ENCODE measurements around the gene IL2RG.

IL2RG gene

DNA sequence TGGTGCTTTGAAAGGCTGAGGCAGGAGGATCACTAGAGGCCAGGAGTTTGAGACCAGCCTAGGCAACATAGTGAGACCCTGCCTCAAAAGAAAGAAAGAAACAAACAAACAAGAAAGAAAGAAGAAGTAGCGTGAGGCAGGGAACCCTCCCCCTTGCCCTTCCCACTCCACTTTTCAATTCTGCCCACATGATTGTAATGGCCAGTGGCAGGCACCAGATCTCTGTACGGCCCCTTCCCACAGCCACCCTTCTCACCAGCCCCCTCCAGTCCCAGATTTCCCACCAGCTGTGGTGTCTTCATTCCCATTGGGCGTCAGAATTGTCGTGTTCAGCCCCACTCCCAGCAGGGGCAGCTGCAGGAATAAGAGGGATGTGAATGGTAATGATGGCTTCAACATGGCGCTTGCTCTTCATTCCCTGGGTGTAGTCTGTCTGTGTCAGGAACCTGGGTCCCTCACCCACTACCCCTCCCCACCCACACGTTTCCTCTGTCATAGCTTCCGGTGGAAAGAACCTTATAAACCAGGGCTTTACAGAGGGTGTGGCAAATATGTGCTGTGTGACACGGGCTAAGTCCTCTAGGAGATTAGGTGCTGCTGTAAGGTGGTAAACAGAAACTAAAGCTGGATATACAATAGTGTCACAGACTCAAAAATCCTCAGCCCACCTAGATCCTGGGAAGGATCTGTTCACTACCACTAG is at the start of gene IL2RG:
Gene IL2RG (minus strand): TSS at position 437 of the 703 bp plus-strand sequence. CDS start 38 bp downstream, at position 399.
- peak; percentile 88 for DNase-seq (ENCODE audit: low spot score)

DNA sequence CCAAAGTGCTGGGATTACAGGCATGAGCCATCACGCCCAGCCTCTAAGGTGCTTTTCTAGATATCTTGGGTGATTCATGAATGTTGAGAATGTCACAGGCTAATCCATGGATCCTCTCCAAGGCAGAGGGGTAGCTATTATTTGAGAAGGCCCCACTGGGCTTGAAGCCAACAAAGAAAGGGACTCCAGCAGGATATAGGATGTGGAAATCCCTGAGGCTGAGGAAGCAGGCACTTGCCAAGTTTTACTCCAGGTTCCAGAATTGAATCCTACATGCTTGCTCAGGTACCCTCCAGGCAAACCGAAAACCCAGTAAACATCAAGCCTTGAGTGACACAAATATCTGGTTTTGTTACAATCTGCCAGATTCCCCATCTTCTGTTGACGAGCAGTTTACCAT is 49.1 kb upstream of the IL2RG start:
- no peak for DNase-seq (ENCODE audit: low spot score)

DNA sequence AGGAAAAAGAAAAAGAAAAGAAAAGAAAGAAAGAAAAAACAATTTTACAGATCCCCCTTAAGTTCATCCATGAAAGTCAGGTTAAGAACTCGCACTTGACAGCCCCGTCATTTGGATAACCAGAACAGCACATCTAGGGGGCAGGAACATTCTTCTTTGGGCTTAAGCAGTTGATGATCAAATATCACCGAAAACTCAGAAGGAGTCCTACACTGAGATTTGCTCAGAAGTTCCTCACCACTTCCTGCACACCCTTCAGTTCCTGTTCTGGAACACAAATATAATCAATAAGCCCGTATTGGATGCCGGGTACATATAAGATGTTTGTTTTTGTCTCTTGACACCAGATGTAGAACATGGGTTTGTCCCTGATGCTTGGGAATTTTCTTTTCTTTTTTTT is 48.0 kb upstream of the IL2RG start:
- no peak for DNase-seq (ENCODE audit: low spot score)

DNA sequence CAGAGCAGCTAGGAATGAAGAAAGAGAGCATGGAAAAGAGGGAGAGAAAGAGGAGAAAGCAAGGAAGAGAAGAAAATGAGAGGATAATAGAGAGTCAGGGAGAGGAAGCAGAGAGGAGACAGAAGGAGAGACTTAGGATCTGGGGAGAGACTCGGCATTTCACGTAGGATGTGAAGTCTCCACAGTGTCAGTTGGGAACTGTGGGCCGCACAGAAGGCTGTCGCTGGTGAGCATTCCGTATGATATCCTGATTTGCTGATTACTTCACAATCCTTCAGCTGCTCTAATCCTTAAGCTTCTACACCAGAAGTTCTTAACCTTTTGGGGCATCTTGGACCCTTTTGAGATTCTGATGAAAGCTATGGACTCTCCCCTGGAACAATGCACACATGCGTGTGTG is 47.2 kb upstream of the IL2RG start:
- no peak for DNase-seq (ENCODE audit: low spot score)

DNA sequence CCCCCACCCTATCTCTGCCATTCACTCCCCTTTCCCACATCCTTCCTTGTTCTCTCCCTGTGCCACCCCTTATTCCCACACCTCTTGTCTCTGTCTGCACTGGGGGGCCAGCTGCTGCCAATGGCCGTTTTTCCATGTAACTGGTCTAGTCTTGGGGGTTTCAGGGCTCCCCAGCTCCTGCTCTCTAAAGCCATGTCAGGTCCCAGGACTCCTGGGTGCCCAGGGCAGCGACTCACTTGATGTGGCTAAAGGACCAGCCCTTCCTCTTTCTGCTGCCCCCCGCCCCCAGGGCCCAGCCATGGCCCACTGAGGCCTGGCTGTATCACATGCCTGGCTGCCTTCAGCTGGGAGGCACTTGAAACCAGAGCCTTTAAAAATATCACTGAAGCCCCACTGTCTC is 43.3 kb upstream of the IL2RG start:
- DNase-seq (ENCODE audit: low spot score) = no peak

DNA sequence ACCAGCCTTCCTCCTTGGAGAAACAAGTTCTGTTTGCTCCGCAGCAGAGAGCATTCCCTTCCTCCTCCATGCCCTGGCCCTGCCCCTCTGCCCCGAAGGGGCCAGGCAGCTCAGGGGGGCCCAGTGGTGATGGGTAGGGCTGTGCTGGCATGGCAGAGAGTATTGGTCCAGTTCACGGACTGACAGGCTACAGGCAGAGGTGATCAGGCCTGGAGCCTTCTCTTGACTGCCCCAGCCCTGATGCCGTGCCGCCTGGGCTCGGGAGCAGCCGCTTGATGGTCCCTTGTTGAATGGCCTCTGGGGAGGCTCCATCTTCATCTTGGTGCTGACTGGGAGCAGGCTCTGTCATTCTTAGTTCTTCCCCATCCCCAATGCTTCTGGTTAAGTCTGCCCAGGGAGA is 42.8 kb upstream of the IL2RG start:
- no peak for DNase-seq (ENCODE audit: low spot score)

DNA sequence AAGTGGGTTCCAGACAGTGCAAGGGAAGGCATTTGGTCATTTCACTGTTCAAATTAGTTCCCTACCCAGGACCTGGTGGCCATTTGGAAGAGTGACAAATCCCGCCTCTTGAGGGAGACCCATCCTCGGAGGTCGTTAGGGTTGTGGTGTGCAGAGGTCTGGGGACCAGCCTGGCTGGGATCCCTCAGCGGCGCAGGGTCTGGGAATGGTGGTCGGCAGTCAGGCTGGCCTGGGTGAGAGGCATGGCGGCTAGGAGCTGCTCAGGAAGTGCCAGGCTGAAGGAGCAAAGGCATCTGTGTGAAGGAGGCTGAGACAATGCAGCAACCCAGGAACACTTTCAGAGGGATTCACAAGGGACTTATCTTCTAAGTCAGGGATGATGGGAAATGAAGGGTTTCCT is 40.0 kb upstream of the IL2RG start:
- DNase-seq (ENCODE audit: low spot score) = no peak

DNA sequence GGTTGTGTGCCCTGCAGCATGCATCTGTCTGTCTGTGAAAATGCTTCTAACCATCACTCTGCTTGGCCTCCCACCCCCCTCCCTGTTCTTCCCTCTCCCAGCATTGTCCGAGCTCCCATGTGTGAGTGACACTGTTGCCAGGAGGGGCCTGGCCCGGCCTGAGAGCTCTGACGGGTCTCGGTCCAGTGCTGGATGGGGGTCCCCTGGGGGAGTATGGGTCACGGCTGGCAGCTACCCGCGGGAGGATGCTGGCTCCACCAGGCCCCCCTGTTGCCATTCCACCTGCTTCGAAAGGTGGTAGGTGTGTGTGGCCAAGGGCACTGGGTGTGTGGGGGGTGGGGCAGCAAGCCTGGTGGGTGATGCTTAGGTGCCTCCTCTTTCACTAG is 36.9 kb upstream of the IL2RG start:
- no peak for DNase-seq (ENCODE audit: low spot score)

DNA sequence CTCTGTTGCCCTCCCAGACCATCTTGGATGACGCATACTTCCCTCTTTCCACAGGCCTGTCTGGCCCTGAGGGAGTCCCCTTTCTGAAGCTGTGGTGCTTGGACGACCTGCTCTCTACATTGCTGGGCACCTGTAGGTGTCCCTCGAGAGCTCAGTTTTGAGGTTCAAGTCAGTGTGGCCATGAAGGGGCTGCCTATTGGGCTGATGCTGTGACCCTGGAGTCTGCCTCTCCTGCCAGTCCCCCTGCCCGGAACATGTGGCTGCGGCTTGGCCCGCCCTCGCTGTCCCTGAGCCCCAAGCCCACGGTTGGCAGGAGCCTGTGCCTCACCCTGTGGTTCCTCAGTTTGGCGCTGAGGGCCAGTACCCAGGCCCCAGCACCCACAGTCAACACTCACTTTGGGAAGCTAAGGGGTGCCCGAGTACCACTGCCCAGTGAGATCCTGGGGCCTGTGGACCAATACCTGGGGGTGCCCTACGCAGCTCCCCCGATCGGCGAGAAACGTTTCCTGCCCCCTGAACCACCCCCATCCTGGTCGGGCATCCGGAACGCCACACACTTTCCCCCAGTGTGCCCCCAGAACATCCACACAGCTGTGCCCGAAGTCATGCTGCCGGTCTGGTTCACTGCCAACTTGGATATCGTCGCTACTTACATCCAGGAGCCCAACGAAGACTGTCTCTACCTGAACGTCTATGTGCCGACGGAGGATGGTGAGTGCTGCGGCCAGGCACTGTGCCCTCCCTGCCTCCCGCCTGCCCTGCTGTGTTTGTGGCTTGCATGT is 36.3 kb upstream of the IL2RG start:
- no peak for DNase-seq (ENCODE audit: low spot score)

DNA sequence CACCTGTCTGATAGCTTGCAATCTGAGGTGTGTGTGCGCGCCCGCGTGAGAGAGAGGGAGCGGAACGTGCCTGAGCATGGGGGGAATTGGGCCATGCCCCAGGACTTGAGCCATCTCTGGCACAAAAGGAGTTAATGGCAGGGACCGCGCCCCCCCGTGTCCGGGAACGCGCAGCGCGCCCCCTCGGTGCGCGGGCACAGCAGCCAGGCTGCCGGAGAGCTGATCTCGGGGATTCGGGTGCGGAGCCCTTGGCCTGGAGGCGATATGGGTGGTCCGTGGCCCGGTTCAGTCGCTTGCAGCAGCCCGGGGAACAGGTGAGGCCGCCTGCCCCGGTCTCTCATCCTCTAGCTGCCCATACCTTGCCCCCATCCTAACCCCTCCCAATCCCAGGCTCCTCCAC is 33.3 kb upstream of the IL2RG start, which contains the start of gene NLGN3:
Gene NLGN3 (plus strand): TSS at position 191 of the 400 bp plus-strand sequence. CDS start 2,909 bp downstream, outside the sequence.
- DNase-seq (ENCODE audit: low spot score) = no peak

DNA sequence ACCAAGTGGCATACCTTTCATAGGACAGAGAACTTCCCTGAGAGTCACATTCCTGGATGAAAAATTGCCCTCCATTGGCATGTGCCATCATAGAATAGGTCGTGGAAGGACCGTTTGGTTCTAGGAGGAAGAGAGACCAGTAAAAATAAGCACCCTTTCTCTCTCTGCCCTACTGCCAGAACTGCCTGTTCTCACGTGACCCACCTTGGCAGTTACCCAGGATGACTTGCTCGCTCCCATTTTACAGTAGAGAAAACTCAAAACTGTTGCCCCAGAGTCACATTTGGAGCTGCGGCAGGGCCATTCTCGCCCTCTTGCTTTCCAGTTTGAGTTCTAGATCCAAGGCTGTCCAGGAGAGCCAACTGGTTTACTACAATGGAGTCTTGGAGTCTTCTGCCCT is 32.1 kb upstream of the IL2RG start:
- no peak for DNase-seq (ENCODE audit: low spot score)

DNA sequence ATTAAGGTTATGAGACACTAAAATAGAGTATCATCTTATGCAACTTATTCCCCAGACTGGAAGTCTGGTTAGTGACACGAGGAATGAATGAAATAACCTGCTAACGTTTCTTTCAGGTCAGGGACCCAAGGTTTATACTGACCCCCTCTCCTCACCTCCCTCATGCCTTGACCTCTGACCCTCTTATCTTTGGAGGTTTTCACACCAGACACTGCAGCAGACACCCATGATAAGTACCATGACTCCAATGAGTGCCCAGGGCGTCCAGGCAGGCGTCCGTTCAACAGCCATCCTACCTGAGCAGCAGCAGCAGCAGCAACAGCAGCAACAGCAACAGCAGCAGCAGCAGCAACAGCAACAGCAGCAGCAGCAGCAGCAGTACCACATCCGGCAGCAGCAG is 29.1 kb upstream of the IL2RG start:
- no peak for DNase-seq (ENCODE audit: low spot score)

DNA sequence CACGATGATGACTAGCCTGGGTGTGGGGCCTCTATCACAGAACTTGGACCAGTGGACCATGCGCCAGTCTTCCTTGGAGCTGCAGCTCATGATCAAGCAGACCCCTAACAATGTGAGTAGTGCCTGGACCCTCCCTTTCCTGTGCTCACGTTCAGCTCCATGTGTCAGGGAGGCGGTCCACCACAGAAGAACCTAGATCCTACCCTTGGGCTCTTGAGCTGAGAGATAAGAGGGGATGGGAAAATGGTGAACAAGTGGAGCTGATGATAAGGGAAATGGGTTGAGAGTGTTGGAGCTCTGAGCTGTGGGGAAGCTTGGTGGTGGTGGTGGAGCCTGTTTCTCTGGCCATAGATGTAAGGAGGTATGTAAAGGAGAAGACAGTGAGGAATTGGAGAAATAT is 20.1 kb upstream of the IL2RG start:
- no peak for DNase-seq (ENCODE audit: low spot score)

DNA sequence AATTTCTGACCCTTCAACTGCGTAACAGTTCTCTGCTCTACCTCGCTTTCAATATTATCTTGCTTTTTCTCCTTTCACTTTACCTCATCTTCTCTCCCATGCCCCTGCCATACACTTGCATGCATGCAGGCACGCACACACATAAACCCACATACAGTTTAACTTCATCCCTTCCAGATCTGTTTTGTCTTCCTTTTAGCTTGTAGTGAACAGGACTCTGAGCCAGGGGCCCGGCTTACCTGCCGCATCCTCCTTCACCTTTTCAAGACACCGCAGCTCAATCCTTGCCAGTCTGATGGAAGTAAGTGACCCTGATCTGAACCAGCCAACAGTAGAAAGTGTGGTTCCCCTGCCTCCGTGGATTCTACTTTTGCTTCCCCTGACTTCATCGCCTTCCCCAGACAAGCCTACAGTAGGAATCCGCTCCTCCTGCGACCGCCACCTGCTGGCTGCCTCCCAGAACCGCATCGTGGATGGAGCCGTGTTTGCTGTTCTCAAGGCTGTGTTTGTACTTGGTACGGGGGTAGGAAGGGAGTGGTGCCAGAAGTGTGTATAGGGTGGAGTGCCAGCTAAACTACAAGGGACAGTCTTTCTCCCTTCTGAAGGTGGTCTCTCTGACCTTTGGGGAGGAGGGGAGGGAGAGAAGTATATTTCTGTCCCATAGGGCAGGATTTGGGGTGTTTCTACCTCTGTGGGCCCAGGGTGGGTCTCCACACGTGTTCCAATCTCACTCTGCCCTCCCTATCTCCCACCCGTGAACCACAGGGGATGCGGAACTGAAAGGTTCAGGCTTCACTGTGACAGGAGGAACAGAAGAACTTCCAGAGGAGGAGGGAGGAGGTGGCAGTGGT is 17.8 kb upstream of the IL2RG start:
- DNase-seq (ENCODE audit: low spot score) = peak; percentile 81

DNA sequence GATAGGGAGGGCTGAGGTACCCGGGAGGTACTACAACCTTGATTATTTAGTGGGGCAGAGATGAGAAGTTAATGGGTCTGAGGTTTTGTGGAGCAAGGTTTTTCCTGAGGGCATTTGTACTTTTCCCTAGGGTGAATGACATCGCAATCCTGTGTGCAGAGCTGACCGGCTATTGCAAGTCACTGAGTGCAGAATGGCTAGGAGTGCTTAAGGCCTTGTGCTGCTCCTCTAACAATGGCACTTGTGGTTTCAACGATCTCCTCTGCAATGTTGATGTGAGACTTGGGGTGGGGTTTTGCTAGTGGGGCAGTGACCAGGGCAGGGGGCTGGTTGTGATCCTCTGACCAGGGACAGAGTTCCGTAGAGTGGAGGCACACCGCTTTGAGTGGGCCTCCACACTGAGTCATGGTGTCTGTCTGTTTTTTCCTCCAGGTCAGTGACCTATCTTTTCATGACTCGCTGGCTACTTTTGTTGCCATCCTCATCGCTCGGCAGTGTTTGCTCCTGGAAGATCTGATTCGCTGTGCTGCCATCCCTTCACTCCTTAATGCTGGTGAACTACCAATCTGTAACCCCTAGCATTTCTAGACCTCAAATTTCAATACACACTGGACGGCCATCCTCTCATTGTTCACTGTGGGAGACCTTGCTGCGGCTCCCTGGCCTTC is 16.9 kb upstream of the IL2RG start:
- DNase-seq (ENCODE audit: low spot score) = no peak

DNA sequence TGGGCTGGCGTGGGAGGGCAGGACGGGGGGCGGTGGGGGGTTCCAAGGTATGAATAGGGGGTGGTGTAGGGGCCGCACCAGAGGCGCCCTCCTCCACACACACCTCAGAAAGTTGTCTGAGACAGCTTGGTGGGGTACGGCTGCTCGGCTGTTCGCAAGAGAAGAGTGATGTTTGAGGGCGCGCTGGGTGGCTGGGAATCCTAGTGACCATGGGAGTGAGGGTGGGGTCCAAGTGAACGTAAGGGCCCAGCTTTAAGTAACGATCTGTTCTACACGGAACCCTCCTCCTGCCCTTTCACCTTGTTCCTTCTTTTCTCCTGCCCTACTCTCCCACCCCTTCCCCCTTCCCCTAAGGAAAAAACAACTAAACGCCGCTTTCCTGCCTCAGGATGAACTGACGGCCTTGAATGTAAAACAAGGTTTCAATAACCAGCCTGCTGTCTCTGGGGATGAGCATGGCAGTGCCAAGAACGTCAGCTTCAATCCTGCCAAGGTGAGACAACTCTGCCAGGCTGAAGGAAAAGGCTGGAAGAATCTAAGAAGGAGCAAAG is 7.7 kb upstream of the IL2RG start:
- no peak for DNase-seq (ENCODE audit: low spot score)

DNA sequence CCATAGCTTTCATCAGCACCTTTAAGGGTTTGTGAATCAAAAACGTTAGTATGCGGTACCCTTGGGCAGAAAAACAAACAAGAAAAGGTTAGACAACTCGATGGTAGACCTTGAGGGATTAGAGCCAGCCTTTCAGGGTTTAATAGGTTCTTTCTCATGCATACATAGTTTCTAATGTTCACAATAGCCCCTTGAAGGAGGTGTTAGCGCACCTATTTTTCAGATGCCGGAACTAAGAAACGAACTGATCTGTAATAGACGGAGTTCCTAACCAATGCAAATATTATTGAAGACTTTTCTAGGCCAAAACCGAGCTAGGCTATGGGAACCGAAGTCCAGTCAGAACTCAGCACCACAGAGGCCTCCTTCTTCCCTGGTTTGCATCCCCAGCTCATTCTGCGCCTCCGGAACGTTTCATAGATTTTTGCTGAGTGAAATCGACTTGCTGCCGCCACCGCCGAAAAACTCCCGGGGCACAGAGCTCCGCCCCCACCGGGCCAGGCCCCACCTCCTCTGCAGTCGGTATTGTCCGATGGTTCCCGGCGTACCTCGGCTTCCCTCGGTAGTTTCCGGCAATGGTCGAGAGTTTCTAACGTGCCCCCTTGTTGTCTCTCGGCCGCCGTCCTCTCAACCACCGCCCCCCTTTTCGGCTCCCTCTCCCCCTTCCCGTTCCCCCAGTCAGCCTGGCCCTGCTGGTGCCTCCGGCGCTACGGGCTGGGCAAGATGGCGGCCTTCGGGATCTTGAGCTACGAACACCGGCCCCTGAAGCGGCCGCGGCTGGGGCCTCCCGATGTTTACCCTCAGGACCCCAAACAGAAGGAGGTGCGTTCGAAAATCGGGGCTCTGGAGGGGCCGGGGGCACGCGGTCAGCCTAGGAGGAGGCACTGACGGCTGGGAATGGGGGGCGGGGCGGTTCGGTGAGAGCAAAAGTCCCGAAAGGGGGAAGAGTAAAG is 6.9 kb upstream of the IL2RG start, which contains the start of gene MED12:
Gene MED12 (plus strand): TSS at position 565 of the 953 bp plus-strand sequence. CDS start 159 bp downstream, at position 724.
- peak; percentile 79 for DNase-seq (ENCODE audit: low spot score)

DNA sequence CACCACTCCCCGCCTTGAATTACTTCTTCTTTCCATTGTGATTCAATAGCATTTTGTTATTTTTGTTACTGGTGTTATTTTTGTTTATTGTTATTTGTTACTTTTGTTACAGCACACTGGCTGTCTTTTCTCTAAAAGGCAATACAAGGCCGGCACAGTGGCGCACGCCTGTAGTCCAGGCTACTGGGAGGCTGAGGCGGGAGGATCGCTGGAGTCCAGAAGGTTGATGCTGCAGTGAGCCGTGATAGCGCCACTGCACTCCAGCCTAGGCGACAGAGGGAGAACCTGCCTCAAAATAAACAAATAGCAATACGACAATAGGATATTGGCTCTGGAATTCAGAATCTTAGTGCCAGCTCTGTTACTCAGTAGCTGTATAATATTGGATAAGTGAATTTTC is 6.0 kb upstream of the IL2RG start:
- no peak for DNase-seq (ENCODE audit: low spot score)

DNA sequence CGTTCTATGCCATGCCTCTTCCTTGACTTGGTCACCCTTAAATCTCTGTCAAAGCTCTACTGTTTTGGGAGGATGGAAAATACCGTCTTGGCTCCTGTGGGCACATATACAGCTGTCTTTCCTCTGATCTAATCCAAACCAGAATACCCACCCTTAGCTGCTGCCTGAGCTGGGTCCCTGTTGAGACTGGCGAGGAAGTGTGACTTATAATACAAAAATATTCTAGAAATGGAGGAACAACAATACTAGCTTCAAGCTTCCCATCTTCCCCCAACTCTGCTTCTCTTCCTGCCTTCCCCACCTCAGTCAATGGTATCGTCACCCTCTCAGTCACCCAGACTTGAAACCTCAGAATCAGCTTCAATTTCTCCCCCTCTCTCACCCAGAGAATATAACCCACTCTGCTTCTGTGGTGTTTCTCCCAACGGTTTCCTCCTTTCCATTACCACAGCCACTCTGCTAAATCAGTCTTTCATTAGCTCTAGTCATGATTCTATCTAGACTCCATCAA is 599 bp upstream of the IL2RG start:
- peak; percentile 57 for DNase-seq (ENCODE audit: low spot score)

DNA sequence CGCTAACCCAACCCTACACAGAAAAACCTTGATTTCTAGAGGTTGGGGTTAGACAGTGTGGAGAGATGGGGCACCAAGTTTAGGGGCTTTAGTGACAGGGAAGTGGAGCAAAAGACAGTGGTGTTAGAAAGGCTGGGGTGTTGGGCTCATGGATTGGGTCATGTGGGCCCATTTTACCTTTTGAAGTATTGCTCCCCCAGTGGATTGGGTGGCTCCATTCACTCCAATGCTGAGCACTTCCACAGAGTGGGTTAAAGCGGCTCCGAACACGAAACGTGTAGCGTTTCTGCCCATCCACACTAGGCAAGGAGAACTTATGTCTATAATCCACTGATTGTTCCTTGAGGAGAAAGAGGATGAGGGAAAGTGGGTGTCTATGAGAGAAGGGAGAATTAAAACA is 2.3 kb downstream of the IL2RG start:
- no peak for DNase-seq (ENCODE audit: low spot score)

Measured in CD4-positive, alpha-beta T cell treated with Interleukin-2 at 100 ng/mL for 4 hours (primary cell).